HG03025 (cell line): ENCODE measurements around the gene TSHZ2.

Experiments
- ATAC-seq: cut with Tn5 transposase; IDR thresholded peaks from one replicate; pipeline ENCODE4 v1.9.1; 2021; ENCODE audit warnings: mild to moderate bottlenecking, moderate library complexity; ENCODE audit not compliant: unreplicated experiment, low FRiP score

The TSHZ2 gene

GRCh38 chr20:52994184-52994970 lies 22.2 kb downstream of the TSHZ2 start:
- no peak for ATAC-seq

GRCh38 chr20:52996130-52996529 lies 24.0 kb downstream of the TSHZ2 start:
- no peak for ATAC-seq

GRCh38 chr20:52996658-52997057 lies 24.5 kb downstream of the TSHZ2 start:
- ATAC-seq = no peak

GRCh38 chr20:52998268-52998667 lies 26.1 kb downstream of the TSHZ2 start:
- ATAC-seq = no peak

- no peak for ATAC-seq
These were observed 26.9 kb downstream of the TSHZ2 start for GRCh38 chr20:52999040-52999439.

- peak; percentile 68 for ATAC-seq
These were observed 29.5 kb downstream of the TSHZ2 start for GRCh38 chr20:53001498-53002301.

GRCh38 chr20:53002786-53003185 lies 30.6 kb downstream of the TSHZ2 start:
- no peak for ATAC-seq

GRCh38 chr20:53003420-53004154 lies 31.4 kb downstream of the TSHZ2 start:
- ATAC-seq = no peak

GRCh38 chr20:53004267-53004813 lies 32.2 kb downstream of the TSHZ2 start:
- no peak for ATAC-seq

- no peak for ATAC-seq
These were observed 38.0 kb downstream of the TSHZ2 start for GRCh38 chr20:53009979-53010735.

- ATAC-seq = no peak
These were observed 39.5 kb downstream of the TSHZ2 start for GRCh38 chr20:53011640-53012039.

- ATAC-seq = no peak
These were observed 41.0 kb downstream of the TSHZ2 start for GRCh38 chr20:53013183-53013582.

GRCh38 chr20:53013847-53014246 lies 41.7 kb downstream of the TSHZ2 start:
- ATAC-seq = no peak

GRCh38 chr20:53016071-53016470 lies 43.9 kb downstream of the TSHZ2 start:
- ATAC-seq = no peak

- no peak for ATAC-seq
These were observed 44.4 kb downstream of the TSHZ2 start for GRCh38 chr20:53016534-53017042.

GRCh38 chr20:53017206-53017605 lies 45.0 kb downstream of the TSHZ2 start:
- ATAC-seq = no peak

- no peak for ATAC-seq
These were observed 47.3 kb downstream of the TSHZ2 start for GRCh38 chr20:53019464-53019863.

GRCh38 chr20:53020376-53020775 lies 48.2 kb downstream of the TSHZ2 start:
- ATAC-seq = no peak

- ATAC-seq = no peak
These were observed 48.7 kb downstream of the TSHZ2 start for GRCh38 chr20:53020834-53021233.

GRCh38 chr20:53021934-53022333 lies 49.8 kb downstream of the TSHZ2 start:
- no peak for ATAC-seq
